ENCODE measurements around the gene TRH. TPM values are rescaled to one million over a fixed set of nuclear protein-coding genes. Genes with fewer than 3 reads are reported as not detected.

Gene TRH
- total RNA-seq, 4 donors from 2014 or later, result 0.33 TPM; not detected in 3

- no peaks in the 10 kb centered on the region for H3K36me3 ChIP-seq
- WGBS, result 61% methylated on average over 6 of the region's 6 CpGs
Observed at GRCh38 chr3:129958755-129959154, 15.8 kb upstream of the TRH start.

GRCh38 chr3:129961141-129961541 is 13.4 kb upstream of the TRH start:
- Histone ChIP-seq H3K27me3 (no peaks in the 10 kb centered on the region), H3K4me1 (no peaks in the 10 kb centered on the region), H3K9me3 (no peaks in the 10 kb centered on the region), H3K36me3 (no peaks in the 10 kb centered on the region), H3K4me3 (no peak overlapping the region), H3K27ac (replicated peaks in 1 of 4) (no peak overlapping the region)
- no peak for DNase-seq (ENCODE audit: extremely low spot score)
- TF ChIP-seq CTCF (IDR thresholded peaks at IDR 0.05), result no peak
- no peak for TF ChIP-seq POLR2A (IDR thresholded peaks at IDR 0.05; ENCODE audit: low read depth)
- TF ChIP-seq EP300 (IDR thresholded peaks at IDR 0.05), result no peak
- no peak for TF ChIP-seq POLR2AphosphoS5 (IDR thresholded peaks at IDR 0.05)
- 37% methylated on average over 4 of the region's 5 CpGs for WGBS
- intact Hi-C loops (cut with DNase I), result no loop called here

More at GRCh38 chr3:129958755-129959154, 15.8 kb upstream of the TRH start:
- DNase-seq (ENCODE audit: extremely low spot score), result no peak
- Histone ChIP-seq H3K4me1 (no peaks in the 10 kb centered on the region), H3K4me3 (no peak overlapping the region), H3K9me3 (no peaks in the 10 kb centered on the region), H3K27ac (replicated peaks in 1 of 4) (no peak overlapping the region), H3K27me3 (peaks cover 0 to 5% (median 0%) of the 10 kb centered on the region in 4 donors)
- intact Hi-C loops (cut with DNase I), result no loop called here
- no peak for TF ChIP-seq POLR2AphosphoS5 (IDR thresholded peaks at IDR 0.05)
- TF ChIP-seq POLR2A (IDR thresholded peaks at IDR 0.05; ENCODE audit: low read depth), result no peak
- no peak for TF ChIP-seq EP300 (IDR thresholded peaks at IDR 0.05)
- TF ChIP-seq CTCF (IDR thresholded peaks at IDR 0.05), result no peak

- WGBS, result 88% methylated on average over 3 of the region's 3 CpGs
- DNase-seq (ENCODE audit: extremely low spot score), result no peak
- no peaks in the 10 kb centered on the region for H3K27me3 ChIP-seq
- no peak overlapping the region for H3K4me3 ChIP-seq
- H3K27ac ChIP-seq (replicated peaks in 1 of 4), result no peak overlapping the region
- H3K9me3 ChIP-seq, result no peaks in the 10 kb centered on the region
- intact Hi-C loops (cut with DNase I), result no loop called here
- TF ChIP-seq CTCF (IDR thresholded peaks at IDR 0.05), result no peak
- no peaks in the 10 kb centered on the region for H3K4me1 ChIP-seq
- no peaks in the 10 kb centered on the region for H3K36me3 ChIP-seq
Observed at GRCh38 chr3:129962600-129962999, 11.9 kb upstream of the TRH start.

GRCh38 chr3:129965937-129966336 is 8.6 kb upstream of the TRH start:
- DNase-seq (ENCODE audit: extremely low spot score), result no peak
- Histone ChIP-seq H3K4me1 (no peaks in the 10 kb centered on the region), H3K4me3 (no peak overlapping the region), H3K9me3 (no peaks in the 10 kb centered on the region), H3K27me3 (no peaks in the 10 kb centered on the region), H3K27ac (replicated peaks in 1 of 4) (no peak overlapping the region), H3K36me3 (no peaks in the 10 kb centered on the region)
- no peak for TF ChIP-seq CTCF (IDR thresholded peaks at IDR 0.05)
- TF ChIP-seq POLR2AphosphoS5 (IDR thresholded peaks at IDR 0.05), result no peak
- TF ChIP-seq EP300 (IDR thresholded peaks at IDR 0.05), result no peak
- no peak for TF ChIP-seq POLR2A (IDR thresholded peaks at IDR 0.05; ENCODE audit: low read depth)
- intact Hi-C loops (cut with DNase I), result no loop called here
- WGBS, result 75% methylated on average over 2 of the region's 2 CpGs

- intact Hi-C loops (cut with DNase I), result no loop called here
- DNase-seq (ENCODE audit: extremely low spot score), result no peak
- no peaks in the 10 kb centered on the region for H3K27me3 ChIP-seq
- H3K4me1 ChIP-seq, result no peaks in the 10 kb centered on the region
- H3K4me3 ChIP-seq, result no peak overlapping the region
- no peaks in the 10 kb centered on the region for H3K36me3 ChIP-seq
- no peak overlapping the region for H3K27ac ChIP-seq (replicated peaks in 1 of 4)
- no peaks in the 10 kb centered on the region for H3K9me3 ChIP-seq
- TF ChIP-seq CTCF (IDR thresholded peaks at IDR 0.05) (no peak), EP300 (IDR thresholded peaks at IDR 0.05) (no peak), POLR2A (IDR thresholded peaks at IDR 0.05; ENCODE audit: low read depth) (no peak), POLR2AphosphoS5 (IDR thresholded peaks at IDR 0.05) (no peak)
- WGBS, result 69% methylated on average over 4 of the region's 4 CpGs
Observed at GRCh38 chr3:129966876-129967275, 7.6 kb upstream of the TRH start.

Measured in esophagus muscularis mucosa (tissue), 4 donors.